NCI-H128 (cell line): ENCODE results near the gene CALHM5.
"Not testable (repeated sequence)": the region's sequence is repeated elsewhere in the genome, so short reads cannot be mapped to it uniquely, and the experiment has no call there.

Experiments
- DNase-seq: peaks from one replicate; lab custom pipeline; 2025; ENCODE audit not compliant: unreplicated experiment; lab: John Stamatoyannopoulos, UW

Gene CALHM5

GRCh38 chr6:116511424-116512110 lies at the start of gene CALHM5:
Gene CALHM5, plus strand, starts transcription at chr6:116511639. Its CDS starts 58 bp downstream, at chr6:116511697.
- DNase-seq, result no peak

- no peak for DNase-seq
Observed at GRCh38 chr6:116461932-116462885, 49.2 kb upstream of the CALHM5 start.

GRCh38 chr6:116463301-116463700 lies 48.1 kb upstream of the CALHM5 start:
- no peak for DNase-seq

GRCh38 chr6:116465246-116465645 lies 46.2 kb upstream of the CALHM5 start:
- DNase-seq, result no peak

- DNase-seq, result no peak
Observed at GRCh38 chr6:116467096-116467495, 44.3 kb upstream of the CALHM5 start.

GRCh38 chr6:116467514-116467913 lies 43.9 kb upstream of the CALHM5 start:
- DNase-seq, result no peak

- no peak for DNase-seq
Observed at GRCh38 chr6:116468293-116468692, 43.1 kb upstream of the CALHM5 start.

GRCh38 chr6:116471531-116471930 lies 39.9 kb upstream of the CALHM5 start:
- no peak for DNase-seq

- no peak for DNase-seq
Observed at GRCh38 chr6:116472706-116473105, 38.7 kb upstream of the CALHM5 start.

GRCh38 chr6:116475141-116475540 lies 36.3 kb upstream of the CALHM5 start:
- no peak for DNase-seq

GRCh38 chr6:116476002-116476678 lies 35.3 kb upstream of the CALHM5 start:
- no peak for DNase-seq

GRCh38 chr6:116482780-116483179 lies 28.7 kb upstream of the CALHM5 start:
- DNase-seq, result no peak

- DNase-seq, result no peak
Observed at GRCh38 chr6:116483616-116484015, 27.8 kb upstream of the CALHM5 start.

GRCh38 chr6:116485559-116486184 lies 25.8 kb upstream of the CALHM5 start:
- no peak for DNase-seq

GRCh38 chr6:116491610-116492330 lies 19.7 kb upstream of the CALHM5 start:
- no peak for DNase-seq

GRCh38 chr6:116492331-116493067 lies 18.9 kb upstream of the CALHM5 start:
- no peak for DNase-seq

- not testable (repeated sequence) for DNase-seq
Observed at GRCh38 chr6:116495161-116495560, 16.3 kb upstream of the CALHM5 start.

GRCh38 chr6:116497113-116497676 lies 14.2 kb upstream of the CALHM5 start:
- no peak for DNase-seq

- DNase-seq, result no peak
Observed at GRCh38 chr6:116500969-116501433, 10.4 kb upstream of the CALHM5 start.
